BLaER1 treated with 17β-estradiol and CSF1 and Interleukin-3, amounts not matched to agents 10 nM and 100 nM (cell line): ENCODE measurements around the gene CPS1.

Experiments used
- H3K27ac ChIP-seq, 11 experiments: shearing (Covaris generic); formaldehyde crosslinking; 2 replicates each; pipeline ENCODE4 v1.8.1; 2022
- H3K27me3 ChIP-seq, 11 experiments: shearing (Covaris generic); formaldehyde crosslinking; 2 replicates each; pipeline ENCODE4 v1.8.1; 2022
- H3K36me3 ChIP-seq, 11 experiments: shearing (Covaris generic); formaldehyde crosslinking; 2 replicates each; pipeline ENCODE4 v1.8.1; 2022
- H3K4me1 ChIP-seq, 10 experiments: shearing (Covaris generic); formaldehyde crosslinking; 2 replicates each; pipeline ENCODE4 v1.8.1; 2022
- H3K4me2 ChIP-seq, 11 experiments: shearing (Covaris generic); formaldehyde crosslinking; 2 replicates each; pipeline ENCODE4 v1.8.1; 2022
- H3K4me3 ChIP-seq, 10 experiments: shearing (Covaris generic); formaldehyde crosslinking; 2 replicates each; pipeline ENCODE4 v1.8.1; 2022
- H3K9ac ChIP-seq, 11 experiments: shearing (Covaris generic); formaldehyde crosslinking; 2 replicates each; pipeline ENCODE4 v1.8.1; 2022
- H3K9me3 ChIP-seq, 11 experiments: shearing (Covaris generic); formaldehyde crosslinking; replicated peaks in 1 of 11; 2 replicates each; pipeline ENCODE4 v1.8.1; 2022
- H4K20me1 ChIP-seq, 11 experiments: shearing (Covaris generic); formaldehyde crosslinking; 2 replicates each; pipeline ENCODE4 v1.8.1; 2022
- Cebpa-rat ChIP-seq, 11 experiments: shearing (Covaris generic); IDR thresholded peaks; 2 replicates each; pipeline ENCODE4 v1.8.1; 2022

The CPS1 gene

DNA sequence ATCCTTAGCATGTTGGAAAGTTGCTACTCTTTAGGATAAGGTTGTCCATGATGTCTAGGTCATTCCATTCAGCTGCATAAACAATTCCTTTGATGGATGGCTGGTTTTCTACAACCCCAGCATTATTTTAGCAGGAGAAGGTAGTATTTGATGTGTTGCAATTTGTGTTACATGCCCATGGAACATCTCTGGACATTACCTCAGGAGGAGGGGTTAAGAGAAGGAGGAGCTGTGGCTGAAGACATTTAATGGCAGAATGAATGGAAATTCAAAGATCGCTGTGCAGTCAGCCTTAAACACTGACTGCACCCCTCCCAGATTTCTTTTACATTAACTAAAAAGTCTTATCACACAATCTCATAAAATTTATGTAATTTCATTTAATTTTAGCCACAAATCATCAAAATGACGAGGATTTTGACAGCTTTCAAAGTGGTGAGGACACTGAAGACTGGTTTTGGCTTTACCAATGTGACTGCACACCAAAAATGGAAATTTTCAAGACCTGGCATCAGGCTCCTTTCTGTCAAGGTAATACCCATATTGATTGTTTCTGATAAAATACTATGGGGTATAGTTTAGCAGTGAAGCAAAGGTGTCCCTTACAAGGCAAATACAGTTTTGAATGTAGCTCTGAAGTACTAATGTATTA, at the start of gene CPS1:
Gene CPS1, plus strand, starts transcription at position 271 of the 652 bp plus-strand sequence. Its CDS starts 135 bp downstream, at position 406.
- Histone ChIP-seq H4K20me1 (no peaks in the 10 kb centered on the region), H3K36me3 (no peaks in the 10 kb centered on the region), H3K4me2 (no peak within 1 kb of the TSS), H3K9me3 (no peaks in the 10 kb centered on the region), H3K4me1 (no peaks in the 10 kb centered on the region; a peak in 1 of 20 replicates), H3K27ac (no peak within 1 kb of the TSS), H3K9ac (no peak within 1 kb of the TSS), H3K4me3 (no peak within 1 kb of the TSS), H3K27me3 (no peaks in the 10 kb centered on the region)
- TF ChIP-seq Cebpa-rat (IDR thresholded peaks at IDR 0.05), result no peak

GRCh38 chr2:210515911-210516310, 40.5 kb upstream of the CPS1 start:
- Histone ChIP-seq H3K4me1 (no peaks in the 10 kb centered on the region), H3K27ac (no peak overlapping the region), H3K4me3 (no peak overlapping the region), H3K36me3 (no peaks in the 10 kb centered on the region), H3K27me3 (no peaks in the 10 kb centered on the region), H3K4me2 (no peak overlapping the region), H4K20me1 (no peaks in the 10 kb centered on the region), H3K9me3 (peaks cover 0 to 8% (median 0%) of the 10 kb centered on the region in 11 experiments; a peak in 4 of 22 replicates), H3K9ac (no peak overlapping the region)
- no peak for TF ChIP-seq Cebpa-rat (IDR thresholded peaks at IDR 0.05)

DNA sequence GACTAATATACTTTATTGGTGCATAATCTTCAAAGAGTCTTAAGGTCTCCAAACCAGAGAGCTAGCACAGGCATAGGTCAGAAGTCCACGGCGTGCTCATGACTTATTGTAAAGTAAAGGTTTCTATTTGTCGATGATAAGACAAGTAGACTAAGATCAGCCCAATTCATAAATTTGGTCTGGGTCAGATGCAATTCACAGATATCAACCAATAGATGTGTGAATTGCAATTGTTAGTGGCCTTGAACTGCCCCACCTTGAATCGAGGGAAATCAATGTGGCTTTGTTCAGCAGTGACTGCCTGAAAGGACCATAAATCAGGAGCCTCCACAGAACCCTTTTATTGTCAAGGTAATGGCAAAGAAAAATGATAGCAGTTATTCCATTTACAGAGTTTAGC, 39.1 kb upstream of the CPS1 start:
- Histone ChIP-seq H3K9ac (no peak overlapping the region), H3K4me1 (no peaks in the 10 kb centered on the region), H3K27ac (no peak overlapping the region), H3K27me3 (no peaks in the 10 kb centered on the region), H3K4me3 (no peak overlapping the region), H3K9me3 (peaks cover 0 to 8% (median 0%) of the 10 kb centered on the region in 11 experiments; a peak in 4 of 22 replicates), H4K20me1 (no peaks in the 10 kb centered on the region), H3K36me3 (no peaks in the 10 kb centered on the region), H3K4me2 (no peak overlapping the region)
- no peak for TF ChIP-seq Cebpa-rat (IDR thresholded peaks at IDR 0.05)

DNA sequence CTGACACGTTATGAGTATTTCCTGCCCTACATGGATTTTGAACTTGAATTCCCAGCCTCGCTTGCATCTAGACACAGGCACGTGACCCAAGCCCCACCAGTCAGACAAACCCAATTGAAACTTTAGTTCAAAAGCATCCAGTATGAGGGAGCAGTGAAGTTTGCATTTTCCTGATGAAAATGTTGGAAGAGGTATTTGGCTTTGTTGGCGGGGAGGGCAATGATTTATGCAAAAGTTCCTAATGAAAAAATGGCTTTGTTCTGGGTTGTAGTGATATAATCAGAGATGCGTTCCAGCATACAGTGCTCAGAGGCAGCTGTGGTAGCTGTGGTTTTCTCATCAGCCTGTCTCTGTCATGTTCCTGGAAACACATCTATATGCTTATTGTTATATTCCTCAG, 36.8 kb upstream of the CPS1 start:
- Histone ChIP-seq H3K27ac (no peak overlapping the region), H3K4me3 (no peak overlapping the region), H4K20me1 (no peaks in the 10 kb centered on the region), H3K36me3 (no peaks in the 10 kb centered on the region), H3K27me3 (no peaks in the 10 kb centered on the region), H3K4me2 (no peak overlapping the region), H3K4me1 (no peaks in the 10 kb centered on the region), H3K9me3 (no peaks in the 10 kb centered on the region), H3K9ac (no peak overlapping the region)
- no peak for TF ChIP-seq Cebpa-rat (IDR thresholded peaks at IDR 0.05)

DNA sequence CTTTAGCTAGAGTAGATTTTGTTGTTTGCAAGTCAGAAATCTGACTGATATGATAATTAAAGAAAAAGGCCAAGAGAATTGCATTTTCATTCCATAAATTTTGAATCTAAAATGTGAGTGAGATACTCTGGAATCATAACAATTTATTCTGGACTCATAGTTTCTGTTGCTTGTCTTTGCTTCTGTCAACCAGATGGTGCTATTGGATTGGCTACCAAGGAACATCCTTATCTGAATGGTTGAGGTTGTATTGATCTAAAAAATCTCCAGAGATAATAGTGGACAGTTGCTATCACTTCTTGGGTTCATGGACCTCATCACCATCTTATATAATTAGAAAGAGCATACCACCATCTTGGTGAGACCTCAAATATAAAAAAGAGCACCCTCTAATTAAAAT, 34.0 kb upstream of the CPS1 start:
- no peak overlapping the region for H3K4me2 ChIP-seq
- no peak overlapping the region for H3K9ac ChIP-seq
- no peaks in the 10 kb centered on the region for H3K9me3 ChIP-seq
- no peaks in the 10 kb centered on the region for H3K27me3 ChIP-seq
- TF ChIP-seq Cebpa-rat (IDR thresholded peaks at IDR 0.05), result no peak
- no peak overlapping the region for H3K4me3 ChIP-seq
- H3K36me3 ChIP-seq, result no peaks in the 10 kb centered on the region
- no peak overlapping the region for H3K27ac ChIP-seq
- H4K20me1 ChIP-seq, result no peaks in the 10 kb centered on the region
- H3K4me1 ChIP-seq, result no peaks in the 10 kb centered on the region

DNA sequence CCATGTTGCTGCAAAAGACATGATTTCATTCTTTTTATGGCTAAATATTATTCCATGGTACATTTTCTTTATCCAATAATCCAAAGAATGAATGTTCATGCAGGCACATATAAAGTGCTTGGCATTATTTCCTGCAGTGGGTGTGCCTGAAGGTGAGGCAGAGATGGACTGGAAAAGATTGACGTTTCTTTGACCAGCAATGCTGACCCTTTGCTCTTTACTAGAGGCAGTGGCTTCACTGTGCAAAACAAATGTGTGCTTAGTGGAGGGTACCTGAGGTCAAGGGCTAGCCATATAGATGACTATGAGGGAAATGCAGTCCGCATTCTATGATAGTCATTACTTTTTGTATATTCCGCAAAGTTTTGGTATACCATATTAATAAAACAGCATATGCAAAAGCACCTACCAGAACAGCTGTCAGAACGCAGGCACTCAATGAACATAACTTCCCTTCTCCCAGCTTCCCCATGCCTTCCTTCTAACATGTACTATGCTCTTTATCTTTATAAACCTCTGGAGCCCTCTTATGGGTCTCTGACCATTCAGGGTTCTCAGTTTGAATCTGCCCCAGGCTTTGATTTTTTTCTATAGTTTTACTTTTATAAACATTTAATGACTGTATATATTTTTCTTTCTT, 32.6 kb upstream of the CPS1 start:
- no peaks in the 10 kb centered on the region for H3K4me1 ChIP-seq
- TF ChIP-seq Cebpa-rat (IDR thresholded peaks at IDR 0.05), result no peak
- no peak overlapping the region for H3K27ac ChIP-seq
- H3K27me3 ChIP-seq, result no peaks in the 10 kb centered on the region
- no peaks in the 10 kb centered on the region for H3K9me3 ChIP-seq
- no peak overlapping the region for H3K4me2 ChIP-seq
- no peaks in the 10 kb centered on the region for H3K36me3 ChIP-seq
- H3K9ac ChIP-seq, result no peak overlapping the region
- no peaks in the 10 kb centered on the region for H4K20me1 ChIP-seq
- H3K4me3 ChIP-seq, result no peak overlapping the region

DNA sequence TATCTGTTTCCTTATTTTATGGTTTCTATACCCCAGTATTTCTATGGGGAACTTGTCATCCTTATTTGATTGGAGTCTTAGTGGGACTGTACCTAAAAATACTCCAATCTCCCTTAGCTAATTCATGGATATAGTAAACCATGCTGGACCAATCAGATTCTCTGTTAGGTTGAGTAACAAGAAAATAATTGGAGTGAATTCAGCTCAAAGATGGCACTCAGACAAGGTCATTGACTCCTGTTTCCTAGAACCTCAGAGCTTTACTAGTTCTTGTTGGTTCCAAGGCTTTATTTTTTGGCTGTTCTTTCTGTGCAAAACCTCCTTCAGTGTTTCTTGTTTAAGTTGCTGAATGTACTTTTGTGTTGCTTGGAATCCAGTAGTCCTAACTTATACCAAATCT, 31.9 kb upstream of the CPS1 start:
- Histone ChIP-seq H3K27me3 (no peaks in the 10 kb centered on the region), H3K27ac (no peak overlapping the region), H3K4me1 (no peaks in the 10 kb centered on the region), H3K9me3 (no peaks in the 10 kb centered on the region), H3K4me2 (no peak overlapping the region), H3K36me3 (no peaks in the 10 kb centered on the region), H3K9ac (no peak overlapping the region), H4K20me1 (no peaks in the 10 kb centered on the region), H3K4me3 (no peak overlapping the region)
- TF ChIP-seq Cebpa-rat (IDR thresholded peaks at IDR 0.05), result no peak

DNA sequence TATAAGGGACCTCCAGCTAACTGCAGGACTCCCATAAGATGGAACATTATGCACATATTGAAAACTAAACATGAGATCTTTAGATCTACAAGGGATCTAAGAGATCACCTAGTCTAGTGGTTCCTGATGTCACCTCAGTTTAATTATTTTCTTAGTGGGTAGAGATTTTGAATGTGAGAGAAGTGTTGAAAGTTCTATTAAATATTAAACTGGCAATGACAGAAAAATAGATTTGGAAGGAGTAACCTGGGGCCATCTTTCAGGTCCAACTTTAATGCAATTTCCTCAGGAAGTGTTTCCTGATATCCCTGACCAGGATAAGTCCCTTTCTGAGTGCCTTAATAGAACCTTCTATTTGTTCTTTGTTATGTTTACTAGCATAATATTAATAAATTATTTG, 29.1 kb upstream of the CPS1 start:
- Histone ChIP-seq H3K4me1 (no peaks in the 10 kb centered on the region), H3K27me3 (no peaks in the 10 kb centered on the region), H3K9ac (no peak overlapping the region), H3K4me2 (no peak overlapping the region), H3K4me3 (no peak overlapping the region), H3K27ac (no peak overlapping the region), H4K20me1 (no peaks in the 10 kb centered on the region), H3K36me3 (no peaks in the 10 kb centered on the region), H3K9me3 (no peaks in the 10 kb centered on the region)
- TF ChIP-seq Cebpa-rat (IDR thresholded peaks at IDR 0.05), result no peak

GRCh38 chr2:210528716-210529115, 27.7 kb upstream of the CPS1 start:
- H3K27ac ChIP-seq, result no peak overlapping the region

GRCh38 chr2:210531050-210531449, 25.3 kb upstream of the CPS1 start:
- no peaks in the 10 kb centered on the region for H3K27me3 ChIP-seq
- no peak for TF ChIP-seq Cebpa-rat (IDR thresholded peaks at IDR 0.05)
- no peak overlapping the region for H3K9ac ChIP-seq
- H4K20me1 ChIP-seq, result no peaks in the 10 kb centered on the region
- H3K4me3 ChIP-seq, result no peak overlapping the region
- no peak overlapping the region for H3K4me2 ChIP-seq
- H3K27ac ChIP-seq, result no peak overlapping the region
- no peaks in the 10 kb centered on the region for H3K36me3 ChIP-seq
- no peaks in the 10 kb centered on the region for H3K9me3 ChIP-seq
- no peaks in the 10 kb centered on the region for H3K4me1 ChIP-seq

More at GRCh38 chr2:210528716-210529115, 27.7 kb upstream of the CPS1 start:
- Histone ChIP-seq H3K36me3 (no peaks in the 10 kb centered on the region), H3K27me3 (no peaks in the 10 kb centered on the region), H3K9me3 (no peaks in the 10 kb centered on the region), H3K4me3 (no peak overlapping the region), H3K4me1 (no peaks in the 10 kb centered on the region), H4K20me1 (no peaks in the 10 kb centered on the region), H3K4me2 (no peak overlapping the region), H3K9ac (no peak overlapping the region)
- no peak for TF ChIP-seq Cebpa-rat (IDR thresholded peaks at IDR 0.05)
